IgD-negative memory B cell (primary cell): ENCODE results near the gene ASB2. TPM values are rescaled to one million over a fixed set of nuclear protein-coding genes. Genes with fewer than 3 reads are reported as not detected.

ENCODE experiments used
- H3K27ac Mint-ChIP-seq, 3 donors: one replicate each; pipeline ENCODE4 v1.8.0; 2020 to 2022; ENCODE audit warnings: mild to moderate bottlenecking in 3 of 3, mixed read lengths in 3 of 3, moderate library complexity in 1 of 3
- H3K27me3 Mint-ChIP-seq: one replicate; pipeline ENCODE4 v1.8.0; 2021; ENCODE audit warnings: mixed read lengths
- H3K36me3 Mint-ChIP-seq: one replicate; pipeline ENCODE4 v1.8.0; 2020; ENCODE audit warnings: mild to moderate bottlenecking, mixed read lengths
- H3K4me1 Mint-ChIP-seq, 3 donors: one replicate each; pipeline ENCODE4 v1.8.0; 2020 to 2022; ENCODE audit warnings: mixed read lengths in 3 of 3, mild to moderate bottlenecking in 1 of 3
- H3K4me3 Mint-ChIP-seq, 4 donors: one replicate each; pipeline ENCODE4 v1.8.0; 2020 to 2022; ENCODE audit warnings: mild to moderate bottlenecking in 4 of 4, mixed read lengths in 4 of 4, moderate library complexity in 3 of 4
- H3K9me3 Mint-ChIP-seq, 3 donors: one replicate each; pipeline ENCODE4 v1.8.0; 2020 to 2021; ENCODE audit warnings: mixed read lengths in 3 of 3, mild to moderate bottlenecking in 1 of 3
- polyA plus RNA-seq: library from polyadenylated mRNA; unstranded; fragments of 300-500 nt; fragmentation: Illumina TruSeq; gene quantifications from one replicate; pipeline ENCODE4 v1.2.3, GENCODE V29; 2021

The ASB2 gene
- polyA plus RNA-seq, 1 donor from 2014 or later = 3.8 TPM

GRCh38 chr14:93917141-93917540 lies 59.2 kb downstream of the ASB2 start:
- peaks cover 0 to 2% (median 0%) of the 10 kb centered on the region in 3 donors for H3K4me1 Mint-ChIP-seq
- H3K9me3 Mint-ChIP-seq = peaks cover 2 to 7% (median 3%) of the 10 kb centered on the region in 3 donors
- H3K36me3 Mint-ChIP-seq = peaks cover 1% of the 10 kb centered on the region
- no peak overlapping the region for H3K4me3 Mint-ChIP-seq
- peaks cover 13% of the 10 kb centered on the region for H3K27me3 Mint-ChIP-seq
- no peak overlapping the region for H3K27ac Mint-ChIP-seq

DNA sequence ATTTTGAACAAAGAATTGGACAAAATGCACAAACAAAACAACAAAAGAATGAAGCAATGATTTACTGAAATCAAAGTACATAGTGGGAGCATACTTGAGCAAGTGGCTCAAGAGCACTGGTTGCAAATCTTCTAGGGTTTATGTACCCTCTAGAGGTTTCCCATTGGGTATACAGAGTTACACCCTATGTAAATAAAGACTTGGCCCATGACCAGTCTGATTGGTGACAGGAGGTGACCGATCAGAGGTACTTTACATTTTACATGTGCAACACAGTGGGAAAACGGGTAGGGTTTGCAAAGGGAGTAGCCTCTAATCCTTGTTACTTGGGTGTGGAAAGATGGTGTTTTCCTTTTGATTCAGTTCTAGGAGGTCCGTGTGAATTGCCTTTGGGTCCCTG lies 59.9 kb downstream of the ASB2 start:
- Mint-ChIP-seq H3K4me3 (no peak overlapping the region), H3K9me3 (peaks cover 2 to 7% (median 3%) of the 10 kb centered on the region in 3 donors), H3K4me1 (peaks cover 0 to 2% (median 0%) of the 10 kb centered on the region in 3 donors), H3K27me3 (peaks cover 13% of the 10 kb centered on the region), H3K27ac (no peak overlapping the region), H3K36me3 (peaks cover 1% of the 10 kb centered on the region)

DNA sequence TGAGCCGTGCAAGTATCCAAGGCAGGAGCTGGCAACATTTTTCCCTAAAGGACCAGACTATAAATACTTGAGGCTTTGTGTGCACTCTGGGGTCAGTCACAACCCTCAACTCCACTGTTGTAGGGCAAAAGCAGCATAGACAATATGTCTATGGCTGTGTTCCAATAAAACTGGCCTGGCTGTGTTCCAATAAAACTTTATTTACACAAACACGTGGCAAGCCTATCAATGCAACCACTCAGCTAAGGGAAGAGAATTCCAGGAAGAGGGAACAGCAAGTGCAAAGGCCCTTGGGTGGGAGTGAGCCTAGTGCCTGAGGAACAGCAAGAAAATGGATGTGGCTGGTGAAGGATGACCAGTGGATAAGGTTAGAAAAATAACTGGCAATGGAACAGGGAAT lies 60.6 kb downstream of the ASB2 start:
- Mint-ChIP-seq H3K36me3 (peaks cover 1% of the 10 kb centered on the region), H3K4me3 (no peak overlapping the region), H3K27ac (no peak overlapping the region), H3K27me3 (peaks cover 13% of the 10 kb centered on the region), H3K4me1 (peaks cover 0 to under 1% (median 0%) of the 10 kb centered on the region in 3 donors), H3K9me3 (peaks cover 2 to 7% (median 3%) of the 10 kb centered on the region in 3 donors)

- H3K9me3 Mint-ChIP-seq = peaks cover 2 to 7% (median 3%) of the 10 kb centered on the region in 3 donors
- H3K27me3 Mint-ChIP-seq = peaks cover 13% of the 10 kb centered on the region
- no peak overlapping the region for H3K27ac Mint-ChIP-seq
- H3K4me1 Mint-ChIP-seq = no peaks in the 10 kb centered on the region
- peaks cover 1% of the 10 kb centered on the region for H3K36me3 Mint-ChIP-seq
- H3K4me3 Mint-ChIP-seq = no peak overlapping the region
Measured at GRCh38 chr14:93915070-93915705, 61.2 kb downstream of the ASB2 start.

DNA sequence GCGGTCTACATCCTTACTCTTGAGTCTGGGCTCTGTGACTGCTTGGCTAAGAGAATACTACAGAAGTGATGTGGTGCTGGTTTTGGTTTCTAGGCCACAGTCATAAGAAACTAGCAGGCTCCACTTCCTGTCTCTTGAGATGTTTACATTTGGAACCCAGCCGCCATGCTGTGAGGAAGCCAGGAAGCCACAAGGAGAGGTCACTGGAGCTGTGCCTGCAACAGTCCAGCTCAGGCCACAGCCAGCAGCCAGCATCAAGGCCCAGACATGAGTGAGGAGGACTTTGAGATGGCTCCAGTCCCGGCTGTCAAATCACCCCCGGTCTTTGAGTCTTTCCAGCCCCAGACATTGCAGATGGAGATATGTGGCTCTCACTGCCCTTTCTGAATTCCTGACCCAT lies 62.1 kb downstream of the ASB2 start:
- Mint-ChIP-seq H3K27me3 (peaks cover 15% of the 10 kb centered on the region), H3K27ac (no peak overlapping the region), H3K36me3 (peaks cover 1% of the 10 kb centered on the region), H3K4me3 (no peak overlapping the region), H3K9me3 (peaks cover 0 to 7% (median 1%) of the 10 kb centered on the region in 3 donors), H3K4me1 (no peaks in the 10 kb centered on the region)

DNA sequence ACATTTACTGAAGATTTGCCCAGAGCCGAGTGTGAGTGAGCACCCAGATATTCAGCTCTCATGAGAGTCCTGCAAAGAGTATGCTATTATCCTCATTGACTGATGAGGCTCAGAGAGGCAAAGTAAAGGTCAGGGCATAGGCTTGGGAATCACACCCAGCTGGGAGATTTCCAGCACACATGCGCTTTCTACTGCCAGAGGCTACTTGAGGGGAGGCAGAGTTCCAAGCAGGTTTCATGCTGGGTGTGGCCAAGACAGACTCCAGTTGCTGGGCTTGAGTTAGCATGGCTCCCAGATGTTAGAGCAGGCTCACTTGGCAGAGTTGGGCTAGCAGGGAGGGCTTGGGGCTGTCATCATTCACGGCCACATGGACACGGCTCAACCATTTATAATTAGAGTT lies 63.6 kb downstream of the ASB2 start:
- H3K9me3 Mint-ChIP-seq = peaks cover 0 to 9% (median 4%) of the 10 kb centered on the region in 3 donors
- H3K36me3 Mint-ChIP-seq = peaks cover 1% of the 10 kb centered on the region
- no peak overlapping the region for H3K4me3 Mint-ChIP-seq
- H3K27ac Mint-ChIP-seq = peak overlapping the region in 1 of 3 donors; percentile 17
- H3K4me1 Mint-ChIP-seq = no peaks in the 10 kb centered on the region
- H3K27me3 Mint-ChIP-seq = peaks cover 15% of the 10 kb centered on the region

DNA sequence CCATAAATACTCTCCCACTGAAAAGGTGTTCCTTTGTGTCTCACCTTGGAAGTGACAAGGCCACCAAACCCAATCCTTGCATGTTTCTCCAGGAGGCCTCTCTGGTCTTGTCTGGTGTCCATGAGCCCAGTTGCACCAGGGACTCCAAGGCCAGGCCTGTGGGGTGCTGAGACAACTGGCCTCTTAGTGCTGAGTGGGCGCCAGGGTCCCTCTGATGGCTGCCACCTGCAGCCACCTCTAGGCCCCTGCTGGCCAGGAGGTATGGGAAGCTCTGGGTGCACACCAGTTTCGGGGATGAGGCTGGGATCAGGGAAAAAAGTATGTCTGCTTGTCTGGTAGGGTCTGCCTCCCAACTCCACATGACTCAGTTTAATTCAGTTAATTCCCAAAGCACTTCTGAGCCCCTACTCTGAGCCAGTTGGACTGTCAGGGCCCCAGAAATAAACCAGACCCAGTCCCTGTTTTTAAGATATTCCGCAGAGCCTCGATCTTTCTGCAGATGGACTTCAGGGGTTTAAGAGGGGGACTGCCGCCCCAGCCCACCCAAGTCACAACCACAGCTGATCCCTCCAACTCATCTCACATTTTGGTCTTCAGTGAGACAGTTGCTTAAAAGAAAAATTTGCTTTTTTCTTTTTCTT lies 64.3 kb downstream of the ASB2 start:
- Mint-ChIP-seq H3K27me3 (peaks cover 12% of the 10 kb centered on the region), H3K9me3 (peaks cover 0 to 9% (median 4%) of the 10 kb centered on the region in 3 donors), H3K36me3 (peaks cover 1% of the 10 kb centered on the region), H3K4me3 (no peak overlapping the region), H3K4me1 (no peaks in the 10 kb centered on the region), H3K27ac (peak overlapping the region in 1 of 3 donors; percentile 50)

DNA sequence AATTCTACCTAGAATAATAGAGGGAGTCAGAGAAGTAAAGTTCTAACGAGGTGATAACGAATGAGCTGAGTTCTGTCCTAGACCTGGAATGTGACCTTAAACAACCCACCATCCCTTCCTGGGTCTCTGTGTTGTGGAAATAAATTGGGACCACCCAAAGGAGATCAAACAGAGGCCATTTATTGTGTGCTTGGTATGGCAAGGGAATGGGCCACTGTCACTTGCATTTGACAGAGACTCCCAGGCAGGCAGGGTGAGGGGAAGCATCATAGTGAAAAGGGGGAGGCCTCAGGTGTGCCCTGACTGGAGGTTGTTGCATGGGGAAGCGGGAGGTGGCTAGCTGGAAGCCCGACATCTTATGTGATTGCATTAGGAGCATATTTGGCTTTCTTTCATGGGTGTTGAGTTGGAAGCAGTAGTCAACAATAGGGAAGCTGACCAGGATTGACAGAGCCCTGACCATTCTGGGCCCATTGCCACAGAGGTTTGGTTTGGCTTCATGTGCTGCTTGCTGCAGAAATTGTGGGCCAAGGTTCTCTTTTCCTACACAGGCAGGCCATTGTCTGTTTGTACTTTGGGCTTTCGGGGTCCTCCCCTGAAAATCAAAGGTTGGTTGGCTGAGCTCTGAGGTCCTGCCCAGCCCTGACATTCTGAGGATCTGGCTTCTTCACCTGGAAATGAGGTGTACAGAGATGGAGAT lies 66.8 kb downstream of the ASB2 start:
- Mint-ChIP-seq H3K27me3 (peaks cover 6% of the 10 kb centered on the region), H3K4me1 (no peaks in the 10 kb centered on the region), H3K27ac (no peak overlapping the region), H3K9me3 (peaks cover 0 to 9% (median 4%) of the 10 kb centered on the region in 3 donors), H3K4me3 (no peak overlapping the region), H3K36me3 (no peaks in the 10 kb centered on the region)

- H3K36me3 Mint-ChIP-seq = no peaks in the 10 kb centered on the region
- no peak overlapping the region for H3K4me3 Mint-ChIP-seq
- H3K27ac Mint-ChIP-seq = peak overlapping the region in 1 of 3 donors; percentile 59
- peaks cover 0 to 4% (median 2%) of the 10 kb centered on the region in 3 donors for H3K9me3 Mint-ChIP-seq
- peaks cover 9% of the 10 kb centered on the region for H3K27me3 Mint-ChIP-seq
- no peaks in the 10 kb centered on the region for H3K4me1 Mint-ChIP-seq
Measured at GRCh38 chr14:93906341-93907329, 69.7 kb downstream of the ASB2 start.

DNA sequence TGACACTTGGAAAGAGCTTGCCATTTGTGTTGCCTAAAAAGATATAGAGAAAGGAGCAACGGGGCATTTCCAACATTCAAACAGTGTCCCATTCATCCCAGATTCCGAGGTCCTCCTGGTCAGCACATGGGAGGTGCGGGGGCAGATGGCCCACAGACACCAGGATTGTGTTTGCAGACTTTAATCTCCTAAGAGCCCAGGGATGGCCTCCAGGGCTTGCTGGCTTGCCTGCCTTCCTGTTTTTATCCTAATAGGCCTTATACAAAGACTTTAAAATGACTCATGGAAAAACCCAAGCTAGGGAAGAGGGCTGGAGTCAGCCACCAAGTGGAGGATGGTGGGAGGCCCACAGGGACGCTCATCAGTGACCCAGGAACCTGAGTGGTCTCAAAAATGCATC lies 70.7 kb downstream of the ASB2 start:
- no peak overlapping the region for H3K27ac Mint-ChIP-seq
- peaks cover 10% of the 10 kb centered on the region for H3K27me3 Mint-ChIP-seq
- H3K4me3 Mint-ChIP-seq = no peak overlapping the region
- no peaks in the 10 kb centered on the region for H3K4me1 Mint-ChIP-seq
- H3K9me3 Mint-ChIP-seq = peaks cover 0 to 4% (median 2%) of the 10 kb centered on the region in 3 donors
- H3K36me3 Mint-ChIP-seq = no peaks in the 10 kb centered on the region

GRCh38 chr14:93903342-93904184 lies 72.8 kb downstream of the ASB2 start:
- Mint-ChIP-seq H3K4me3 (peak overlapping the region in 1 of 4 donors; percentile 5), H3K36me3 (no peaks in the 10 kb centered on the region)

DNA sequence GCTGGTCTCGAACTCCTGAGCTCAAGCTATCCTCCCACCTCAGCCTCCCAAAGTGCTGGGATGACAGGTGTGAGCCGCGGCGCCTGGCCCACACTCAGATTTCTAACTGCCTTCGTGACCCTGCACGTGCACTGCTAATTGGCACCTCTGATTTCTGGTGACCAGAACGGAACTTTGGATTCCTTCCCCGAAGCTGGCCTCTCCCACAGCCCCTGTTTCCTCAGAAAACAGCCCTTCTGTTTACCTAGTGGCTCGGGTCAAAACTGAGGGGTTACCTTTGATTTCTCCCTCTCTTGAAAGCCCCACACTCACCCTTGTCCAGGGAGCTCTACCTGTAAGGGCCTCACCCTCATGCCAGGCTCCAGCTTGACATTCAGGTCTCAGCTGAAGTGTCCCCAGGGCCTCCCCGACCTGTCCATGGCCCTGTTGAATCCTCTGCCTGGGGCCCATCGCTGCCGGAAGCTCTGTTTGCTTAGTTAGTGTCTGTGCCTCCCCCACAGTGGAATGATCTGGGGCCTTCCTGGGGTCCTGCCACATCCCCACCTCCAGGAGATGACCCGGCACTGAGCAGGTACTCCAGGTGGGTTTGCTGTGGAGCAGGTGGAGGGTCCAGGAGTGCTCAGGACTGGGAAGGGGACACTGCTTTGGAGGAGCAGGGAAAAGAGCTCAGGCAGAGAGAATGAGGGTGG lies 73.6 kb downstream of the ASB2 start:
- Mint-ChIP-seq H3K36me3 (no peaks in the 10 kb centered on the region), H3K4me1 (no peaks in the 10 kb centered on the region), H3K4me3 (no peak overlapping the region), H3K9me3 (peaks cover 0 to 4% (median 2%) of the 10 kb centered on the region in 3 donors), H3K27me3 (peaks cover 11% of the 10 kb centered on the region), H3K27ac (no peak overlapping the region)

More at GRCh38 chr14:93903342-93904184, 72.8 kb downstream of the ASB2 start:
- Mint-ChIP-seq H3K27me3 (peaks cover 11% of the 10 kb centered on the region), H3K27ac (no peak overlapping the region), H3K4me1 (no peaks in the 10 kb centered on the region), H3K9me3 (peaks cover 0 to 5% (median 2%) of the 10 kb centered on the region in 3 donors)

- Mint-ChIP-seq H3K4me1 (no peaks in the 10 kb centered on the region), H3K9me3 (peaks cover 0 to 4% (median 2%) of the 10 kb centered on the region in 3 donors), H3K36me3 (no peaks in the 10 kb centered on the region), H3K27ac (no peak overlapping the region), H3K4me3 (no peak overlapping the region), H3K27me3 (peaks cover 11% of the 10 kb centered on the region)
Measured at GRCh38 chr14:93901813-93902212, 74.6 kb downstream of the ASB2 start.
